K562 (cell line): ENCODE data around the gene DGCR8. TPM values are rescaled to one million over a fixed set of nuclear protein-coding genes. Genes with fewer than 3 reads are reported as not detected.

ENCODE experiments used
- BACH1 ChIP-seq: fragments of 200-800 bp; sonication (Bioruptor generic); IDR thresholded peaks from 2 replicates; pipeline ENCODE4 v1.6.1; 2016; ENCODE audit warnings: missing genetic modification characterization, missing compliant biosample characterization
- RFX5 ChIP-seq: IDR thresholded peaks from 2 replicates; pipeline ENCODE4 v1.6.1; 2011; ENCODE audit warnings: low read depth, mild to moderate bottlenecking, improper control_type of control experiment, low read length
- SAP30 ChIP-seq: fragments of 200-600 bp; sonication (generic); IDR thresholded peaks from 2 replicates; pipeline ENCODE4 v1.6.1; 2012; ENCODE audit warnings: borderline replicate concordance, low read depth, mild to moderate bottlenecking, moderate library complexity, low read length, control low read depth, inconsistent platforms; ENCODE audit not compliant: insufficient read depth, poor library complexity, severe bottlenecking
- SMAD4 ChIP-seq: fragments of 250-450 bp; sonication (Bioruptor Pico); conservative IDR thresholded peaks from 2 replicates; pipeline ENCODE4 v1.8.0; 2021; ENCODE audit warnings: inconsistent platforms, mild to moderate bottlenecking, moderate library complexity
- YY1 ChIP-seq, 3 experiments: IDR thresholded peaks; 2 replicates each; pipeline ENCODE4 v1.6.1; 2011; ENCODE audit warnings: low read length in 2 of 3, mild to moderate bottlenecking in 2 of 3, moderate library complexity in 2 of 3, borderline replicate concordance in 1 of 3, control low read depth in 1 of 3, low read depth in 1 of 3; ENCODE audit not compliant: insufficient read depth in 3 of 3, insufficient replicate concordance in 2 of 3, control insufficient read depth in 1 of 3, insufficient read length in 1 of 3; ENCODE audit errors: extremely low read depth in 1 of 3
- ZNF354B ChIP-seq: fragments of 250-450 bp; sonication (Bioruptor Pico); IDR thresholded peaks from 2 replicates; pipeline ENCODE4 v1.4.0; 2020
- ZNF75A ChIP-seq: fragments of 450-650 bp; formaldehyde crosslinking; IDR thresholded peaks from 2 replicates; pipeline ENCODE4 v1.4.0; 2020; ENCODE audit warnings: mild to moderate bottlenecking
- ZNF830 ChIP-seq: fragments of 250-450 bp; sonication (Bioruptor Pico); IDR thresholded peaks from 2 replicates; pipeline ENCODE4 v1.5.0; 2021; ENCODE audit warnings: mild to moderate bottlenecking
- polyA plus RNA-seq, 8 experiments: library from polyadenylated mRNA; depleted of rRNA in 4 of 8; stranded (reverse) in 5 of 8; unstranded in 3 of 8; fragments of >200 nt; fragmentation: Nextera tagmentation in 2 of 8; fragmentation: Illumina TruSeq in 1 of 8; extraction: Ambion mirVana in 2 of 8; extraction: Trizol in 1 of 8; gene quantifications; 2 replicates each; pipeline versions ENCODE4 v1.2.1 to v1.2.3, GENCODE V29; 2011 to 2014; ENCODE audit warnings: inconsistent platforms in 1 of 8, missing spikeins in 1 of 8
- total RNA-seq, 7 experiments: library from RNA; depleted of rRNA in 6 of 7; stranded (reverse); fragments of >200 nt in 6 of 7; fragmentation: Illumina TruSeq in 2 of 7; extraction: Trizol in 2 of 7; gene quantifications; 2 replicates each; pipeline versions ENCODE4 v1.2.1 to v1.2.3, GENCODE V29; 2011 to 2021; ENCODE audit warnings: low replicate concordance in 1 of 7
- TF ChIP-seq, protein P1 (sequence below): fragments of 450-650 bp; IDR thresholded peaks from 2 replicates; pipeline ENCODE4 v1.6.1; 2016; ENCODE audit warnings: low read depth
- TF ChIP-seq, protein P2 (sequence below): sonication (generic); formaldehyde crosslinking; IDR thresholded peaks from 2 replicates; pipeline ENCODE4 v1.8.1; 2023; ENCODE audit warnings: mild to moderate bottlenecking, missing genetic modification reagents, moderate library complexity
- TF ChIP-seq, protein P3 (sequence below): fragments of 250-450 bp; sonication (Bioruptor Pico); IDR thresholded peaks from 2 replicates; pipeline ENCODE4 v1.9.0; 2021; ENCODE audit warnings: mild to moderate bottlenecking
- TF ChIP-seq, protein P4 (sequence below): fragments of 250-450 bp; sonication (Bioruptor Pico); IDR thresholded peaks from 2 replicates; pipeline ENCODE4 v1.9.0; 2021; ENCODE audit warnings: mild to moderate bottlenecking, inconsistent platforms

DGCR8 gene
- total and polyA plus RNA-seq, 9 of the 15 experiments (the other 6 are each of a cell fraction or from before 2014, with no cell fraction given) = 5.9 to 144 (median 80.1) TPM

DNA sequence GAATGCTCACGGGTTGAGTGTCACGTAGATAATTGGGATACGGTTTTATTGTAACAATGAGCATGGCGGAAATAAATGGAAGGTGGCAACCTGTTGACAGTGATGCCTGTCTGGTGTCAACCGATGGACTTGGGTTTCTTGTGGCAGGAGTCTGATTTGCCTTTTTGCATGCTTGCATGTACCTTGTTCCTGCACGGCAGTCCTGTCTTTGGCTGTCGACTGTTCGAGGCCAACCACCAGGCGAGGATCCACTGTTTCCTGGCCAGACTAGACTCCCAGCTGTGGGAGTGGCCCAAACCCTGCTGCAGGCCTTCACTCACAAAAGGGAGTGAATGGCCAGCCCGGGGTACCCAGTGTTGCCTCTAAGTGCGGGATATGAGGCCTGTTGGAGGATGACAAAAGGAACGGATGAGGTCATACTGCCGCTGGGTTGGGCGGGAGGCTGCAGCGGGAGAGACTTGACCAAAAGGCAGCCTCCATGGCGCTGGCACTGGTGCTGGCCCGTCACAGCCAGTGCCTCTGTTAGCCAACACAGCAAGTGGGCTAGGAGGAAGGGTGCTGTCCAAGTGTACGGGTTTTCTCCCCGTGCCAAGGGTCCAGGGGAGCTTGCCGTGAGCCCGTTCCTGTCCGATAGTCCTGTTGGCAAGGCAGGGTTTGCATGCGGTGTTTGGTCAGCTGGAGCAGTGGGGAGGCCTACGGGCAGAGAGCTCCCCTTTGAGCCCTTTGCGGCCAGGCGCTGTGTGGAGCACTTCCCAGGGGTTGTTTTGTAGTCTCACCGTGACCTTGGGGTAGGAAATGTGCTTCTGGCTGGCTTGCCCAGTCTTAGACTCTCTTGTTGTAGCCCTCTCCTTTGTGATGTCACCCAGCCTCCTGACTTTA lies 974 bp downstream of the DGCR8 start (continued):
- TF ChIP-seq, protein P1, sequence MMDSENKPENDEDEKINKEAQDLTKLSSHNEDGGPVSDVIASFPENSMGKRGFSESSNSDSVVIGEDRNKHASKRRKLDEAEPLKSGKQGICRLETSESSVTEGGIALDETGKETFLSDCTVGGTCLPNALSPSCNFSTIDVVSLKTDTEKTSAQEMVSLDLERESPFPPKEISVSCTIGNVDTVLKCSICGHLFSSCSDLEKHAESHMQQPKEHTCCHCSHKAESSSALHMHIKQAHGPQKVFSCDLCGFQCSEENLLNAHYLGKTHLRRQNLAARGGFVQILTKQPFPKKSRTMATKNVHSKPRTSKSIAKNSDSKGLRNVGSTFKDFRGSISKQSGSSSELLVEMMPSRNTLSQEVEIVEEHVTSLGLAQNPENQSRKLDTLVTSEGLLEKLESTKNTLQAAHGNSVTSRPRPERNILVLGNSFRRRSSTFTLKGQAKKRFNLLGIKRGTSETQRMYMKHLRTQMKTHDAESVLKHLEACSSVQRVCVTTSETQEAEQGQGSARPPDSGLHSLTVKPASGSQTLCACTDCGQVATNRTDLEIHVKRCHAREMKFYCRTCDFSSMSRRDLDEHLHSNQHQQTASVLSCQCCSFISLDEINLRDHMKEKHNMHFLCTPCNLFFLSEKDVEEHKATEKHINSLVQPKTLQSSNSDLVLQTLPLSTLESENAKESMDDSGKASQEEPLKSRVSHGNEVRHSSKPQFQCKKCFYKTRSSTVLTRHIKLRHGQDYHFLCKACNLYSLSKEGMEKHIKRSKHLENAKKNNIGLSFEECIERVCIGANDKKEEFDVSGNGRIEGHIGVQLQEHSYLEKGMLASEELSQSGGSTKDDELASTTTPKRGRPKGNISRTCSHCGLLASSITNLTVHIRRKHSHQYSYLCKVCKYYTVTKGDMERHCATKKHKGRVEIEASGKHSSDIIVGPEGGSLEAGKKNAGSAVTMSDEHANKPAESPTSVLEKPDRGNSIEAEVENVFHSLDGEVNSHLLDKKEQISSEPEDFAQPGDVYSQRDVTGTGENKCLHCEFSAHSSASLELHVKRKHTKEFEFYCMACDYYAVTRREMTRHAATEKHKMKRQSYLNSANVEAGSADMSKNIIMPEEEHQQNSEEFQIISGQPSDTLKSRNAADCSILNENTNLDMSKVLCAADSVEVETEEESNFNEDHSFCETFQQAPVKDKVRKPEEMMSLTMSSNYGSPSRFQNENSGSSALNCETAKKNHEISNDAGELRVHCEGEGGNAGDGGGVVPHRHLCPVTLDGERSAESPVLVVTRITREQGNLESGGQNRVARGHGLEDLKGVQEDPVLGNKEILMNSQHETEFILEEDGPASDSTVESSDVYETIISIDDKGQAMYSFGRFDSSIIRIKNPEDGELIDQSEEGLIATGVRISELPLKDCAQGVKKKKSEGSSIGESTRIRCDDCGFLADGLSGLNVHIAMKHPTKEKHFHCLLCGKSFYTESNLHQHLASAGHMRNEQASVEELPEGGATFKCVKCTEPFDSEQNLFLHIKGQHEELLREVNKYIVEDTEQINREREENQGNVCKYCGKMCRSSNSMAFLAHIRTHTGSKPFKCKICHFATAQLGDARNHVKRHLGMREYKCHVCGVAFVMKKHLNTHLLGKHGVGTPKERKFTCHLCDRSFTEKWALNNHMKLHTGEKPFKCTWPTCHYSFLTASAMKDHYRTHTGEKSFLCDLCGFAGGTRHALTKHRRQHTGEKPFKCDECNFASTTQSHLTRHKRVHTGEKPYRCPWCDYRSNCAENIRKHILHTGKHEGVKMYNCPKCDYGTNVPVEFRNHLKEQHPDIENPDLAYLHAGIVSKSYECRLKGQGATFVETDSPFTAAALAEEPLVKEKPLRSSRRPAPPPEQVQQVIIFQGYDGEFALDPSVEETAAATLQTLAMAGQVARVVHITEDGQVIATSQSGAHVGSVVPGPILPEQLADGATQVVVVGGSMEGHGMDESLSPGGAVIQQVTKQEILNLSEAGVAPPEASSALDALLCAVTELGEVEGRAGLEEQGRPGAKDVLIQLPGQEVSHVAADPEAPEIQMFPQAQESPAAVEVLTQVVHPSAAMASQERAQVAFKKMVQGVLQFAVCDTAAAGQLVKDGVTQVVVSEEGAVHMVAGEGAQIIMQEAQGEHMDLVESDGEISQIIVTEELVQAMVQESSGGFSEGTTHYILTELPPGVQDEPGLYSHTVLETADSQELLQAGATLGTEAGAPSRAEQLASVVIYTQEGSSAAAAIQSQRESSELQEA = no peak
- TF ChIP-seq ZNF830 (CRISPR knock-in tag) (0 out of 2 replicates have a peak, but pooled peaks have one; percentile 70), YY1 (IDR thresholded peaks at IDR 0.05; ENCODE audit: borderline replicate concordance in 1 of 3, control insufficient read depth in 1 of 3, extremely low read depth in 1 of 3, insufficient read depth in 3 of 3, insufficient read length in 1 of 3, insufficient replicate concordance in 2 of 3, low read depth in 1 of 3, low read length in 2 of 3) (peak in 1 of 3 experiments; percentile 62), ZNF75A (CRISPR knock-in tag) (peak; percentile 59; the same call in 1 of the 2 replicates), ZNF354B (peak; percentile 31; the same call in 1 of the 2 replicates), BACH1 (no peak), SAP30 (peak; percentile 95), RFX5 (no peak), SMAD4 (peak; percentile 66)
- TF ChIP-seq, protein P2, sequence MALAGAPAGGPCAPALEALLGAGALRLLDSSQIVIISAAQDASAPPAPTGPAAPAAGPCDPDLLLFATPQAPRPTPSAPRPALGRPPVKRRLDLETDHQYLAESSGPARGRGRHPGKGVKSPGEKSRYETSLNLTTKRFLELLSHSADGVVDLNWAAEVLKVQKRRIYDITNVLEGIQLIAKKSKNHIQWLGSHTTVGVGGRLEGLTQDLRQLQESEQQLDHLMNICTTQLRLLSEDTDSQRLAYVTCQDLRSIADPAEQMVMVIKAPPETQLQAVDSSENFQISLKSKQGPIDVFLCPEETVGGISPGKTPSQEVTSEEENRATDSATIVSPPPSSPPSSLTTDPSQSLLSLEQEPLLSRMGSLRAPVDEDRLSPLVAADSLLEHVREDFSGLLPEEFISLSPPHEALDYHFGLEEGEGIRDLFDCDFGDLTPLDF (CRISPR knock-in tag) = peak; percentile 94
- TF ChIP-seq, protein P3, sequence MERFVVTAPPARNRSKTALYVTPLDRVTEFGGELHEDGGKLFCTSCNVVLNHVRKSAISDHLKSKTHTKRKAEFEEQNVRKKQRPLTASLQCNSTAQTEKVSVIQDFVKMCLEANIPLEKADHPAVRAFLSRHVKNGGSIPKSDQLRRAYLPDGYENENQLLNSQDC (CRISPR knock-in tag) = 0 out of 2 replicates have a peak, but pooled peaks have one; percentile 82
- TF ChIP-seq, protein P4, sequence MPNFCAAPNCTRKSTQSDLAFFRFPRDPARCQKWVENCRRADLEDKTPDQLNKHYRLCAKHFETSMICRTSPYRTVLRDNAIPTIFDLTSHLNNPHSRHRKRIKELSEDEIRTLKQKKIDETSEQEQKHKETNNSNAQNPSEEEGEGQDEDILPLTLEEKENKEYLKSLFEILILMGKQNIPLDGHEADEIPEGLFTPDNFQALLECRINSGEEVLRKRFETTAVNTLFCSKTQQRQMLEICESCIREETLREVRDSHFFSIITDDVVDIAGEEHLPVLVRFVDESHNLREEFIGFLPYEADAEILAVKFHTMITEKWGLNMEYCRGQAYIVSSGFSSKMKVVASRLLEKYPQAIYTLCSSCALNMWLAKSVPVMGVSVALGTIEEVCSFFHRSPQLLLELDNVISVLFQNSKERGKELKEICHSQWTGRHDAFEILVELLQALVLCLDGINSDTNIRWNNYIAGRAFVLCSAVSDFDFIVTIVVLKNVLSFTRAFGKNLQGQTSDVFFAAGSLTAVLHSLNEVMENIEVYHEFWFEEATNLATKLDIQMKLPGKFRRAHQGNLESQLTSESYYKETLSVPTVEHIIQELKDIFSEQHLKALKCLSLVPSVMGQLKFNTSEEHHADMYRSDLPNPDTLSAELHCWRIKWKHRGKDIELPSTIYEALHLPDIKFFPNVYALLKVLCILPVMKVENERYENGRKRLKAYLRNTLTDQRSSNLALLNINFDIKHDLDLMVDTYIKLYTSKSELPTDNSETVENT (CRISPR knock-in tag) = peak; percentile 87
